HFF-Myc (cell line): Measurements from ENCODE around the gene TET2.

Experiments used
- DNase-seq: peaks from one replicate; pipeline ENCODE4 v3.0.0-alpha.2; 2011; ENCODE audit warnings: low read depth; ENCODE audit errors: extremely low read depth
- H3K4me3 ChIP-seq: replicated peaks from 2 replicates; pipeline ENCODE4 v1.5.1; 2011; ENCODE audit warnings: low read depth, mild to moderate bottlenecking, control low read depth, low read length
- CTCF ChIP-seq: IDR thresholded peaks from 2 replicates; pipeline ENCODE4 v1.5.1; 2012; ENCODE audit warnings: mild to moderate bottlenecking, low read depth, low read length, control low read depth; ENCODE audit errors: missing control alignments

TET2 gene

GRCh38 chr4:105265689-105266088 lies 119.0 kb downstream of the TET2 start:
- DNase-seq = no peak
- no peak overlapping the region for H3K4me3 ChIP-seq
- no peak for TF ChIP-seq CTCF

GRCh38 chr4:105267280-105267679 lies 120.6 kb downstream of the TET2 start:
- no peak overlapping the region for H3K4me3 ChIP-seq
- no peak for TF ChIP-seq CTCF
- no peak for DNase-seq

- no peak for DNase-seq
- TF ChIP-seq CTCF = no peak
- H3K4me3 ChIP-seq = no peak overlapping the region
These were observed 125.3 kb downstream of the TET2 start for GRCh38 chr4:105272002-105272401.

- TF ChIP-seq CTCF = no peak
- no peak overlapping the region for H3K4me3 ChIP-seq
- no peak for DNase-seq
These were observed 126.6 kb downstream of the TET2 start for GRCh38 chr4:105273230-105273629.

- no peak overlapping the region for H3K4me3 ChIP-seq
- DNase-seq = no peak
- no peak for TF ChIP-seq CTCF
These were observed 127.4 kb downstream of the TET2 start for GRCh38 chr4:105274090-105274489.

GRCh38 chr4:105274504-105274903 lies 127.8 kb downstream of the TET2 start:
- TF ChIP-seq CTCF = no peak
- no peak for DNase-seq
- no peak overlapping the region for H3K4me3 ChIP-seq

GRCh38 chr4:105276361-105277104 lies 129.9 kb downstream of the TET2 start:
- H3K4me3 ChIP-seq = no peak overlapping the region
- TF ChIP-seq CTCF = no peak
- DNase-seq = no peak
